Neural cell (in vitro differentiated cells): ENCODE results near the gene MTR.

Experiments used
- EP300 ChIP-seq: fragments of 450-650 bp; conservative IDR thresholded peaks from 2 replicates; pipeline ENCODE4 v1.6.1; 2014; ENCODE audit warnings: antibody characterized with exemption, mild to moderate bottlenecking, moderate library complexity; ENCODE audit not compliant: poor library complexity, severe bottlenecking
- EZH2 ChIP-seq: fragments of 200-600, 300-800 bp; shearing (Covaris generic), sonication (generic); IDR thresholded peaks from 2 replicates; pipeline ENCODE4 v1.6.1; 2014; ENCODE audit warnings: antibody characterized with exemption, low read length, borderline replicate concordance, mild to moderate bottlenecking; ENCODE audit not compliant: insufficient read depth, poor library complexity, severe bottlenecking
- MXI1 ChIP-seq: fragments of 450-650 bp; conservative IDR thresholded peaks from 2 replicates; pipeline ENCODE4 v1.6.1; 2014; ENCODE audit warnings: antibody characterized with exemption, mild to moderate bottlenecking; ENCODE audit not compliant: poor library complexity, severe bottlenecking
- POLR2AphosphoS5 ChIP-seq: IDR thresholded peaks from 2 replicates; pipeline ENCODE4 v1.6.1; 2012
- RAD21 ChIP-seq: fragments of 450-650 bp; conservative IDR thresholded peaks from 2 replicates; pipeline ENCODE4 v1.6.1; 2014; ENCODE audit warnings: antibody characterized with exemption, mild to moderate bottlenecking, moderate library complexity
- SMC3 ChIP-seq: fragments of 450-650 bp; conservative IDR thresholded peaks from 2 replicates; pipeline ENCODE4 v1.6.1; 2014; ENCODE audit warnings: antibody characterized with exemption, mild to moderate bottlenecking, moderate library complexity; ENCODE audit not compliant: poor library complexity
- TAF1 ChIP-seq: IDR thresholded peaks from 2 replicates; pipeline ENCODE4 v1.6.1; 2012; ENCODE audit warnings: low read depth
- TF ChIP-seq, protein P1 (sequence below): fragments of 450-650 bp; IDR thresholded peaks from 2 replicates; pipeline ENCODE4 v1.5.1; 2014; ENCODE audit warnings: antibody characterized with exemption, mild to moderate bottlenecking, moderate library complexity; ENCODE audit not compliant: poor library complexity, severe bottlenecking
- TF ChIP-seq, protein P2 (sequence below): IDR thresholded peaks from 2 replicates; pipeline ENCODE4 v1.6.1; 2012; ENCODE audit warnings: borderline replicate concordance

DNA sequence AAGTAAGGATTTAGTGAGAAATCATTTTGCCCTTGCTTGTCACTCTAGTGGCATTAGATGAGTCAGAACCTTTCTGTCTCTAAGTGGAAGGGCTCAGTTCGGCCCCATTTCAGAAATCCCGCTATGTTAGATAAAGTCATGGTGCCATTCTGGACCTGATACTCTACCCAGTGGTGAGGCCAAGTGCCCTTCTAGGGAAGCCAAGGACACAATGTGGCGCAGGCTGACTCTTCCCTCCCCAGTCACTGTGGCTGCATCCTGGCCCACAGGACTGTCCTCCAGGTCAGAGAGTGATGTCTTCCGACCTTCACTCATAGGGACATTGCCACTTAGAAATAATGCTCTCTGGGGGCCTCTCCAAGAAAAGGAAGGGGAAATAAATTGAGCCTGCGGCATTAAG, 48.3 kb upstream of the MTR start:
- no peak for TF ChIP-seq POLR2AphosphoS5
- TF ChIP-seq, protein P1, sequence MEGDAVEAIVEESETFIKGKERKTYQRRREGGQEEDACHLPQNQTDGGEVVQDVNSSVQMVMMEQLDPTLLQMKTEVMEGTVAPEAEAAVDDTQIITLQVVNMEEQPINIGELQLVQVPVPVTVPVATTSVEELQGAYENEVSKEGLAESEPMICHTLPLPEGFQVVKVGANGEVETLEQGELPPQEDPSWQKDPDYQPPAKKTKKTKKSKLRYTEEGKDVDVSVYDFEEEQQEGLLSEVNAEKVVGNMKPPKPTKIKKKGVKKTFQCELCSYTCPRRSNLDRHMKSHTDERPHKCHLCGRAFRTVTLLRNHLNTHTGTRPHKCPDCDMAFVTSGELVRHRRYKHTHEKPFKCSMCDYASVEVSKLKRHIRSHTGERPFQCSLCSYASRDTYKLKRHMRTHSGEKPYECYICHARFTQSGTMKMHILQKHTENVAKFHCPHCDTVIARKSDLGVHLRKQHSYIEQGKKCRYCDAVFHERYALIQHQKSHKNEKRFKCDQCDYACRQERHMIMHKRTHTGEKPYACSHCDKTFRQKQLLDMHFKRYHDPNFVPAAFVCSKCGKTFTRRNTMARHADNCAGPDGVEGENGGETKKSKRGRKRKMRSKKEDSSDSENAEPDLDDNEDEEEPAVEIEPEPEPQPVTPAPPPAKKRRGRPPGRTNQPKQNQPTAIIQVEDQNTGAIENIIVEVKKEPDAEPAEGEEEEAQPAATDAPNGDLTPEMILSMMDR = no peak
- TF ChIP-seq, protein P2, sequence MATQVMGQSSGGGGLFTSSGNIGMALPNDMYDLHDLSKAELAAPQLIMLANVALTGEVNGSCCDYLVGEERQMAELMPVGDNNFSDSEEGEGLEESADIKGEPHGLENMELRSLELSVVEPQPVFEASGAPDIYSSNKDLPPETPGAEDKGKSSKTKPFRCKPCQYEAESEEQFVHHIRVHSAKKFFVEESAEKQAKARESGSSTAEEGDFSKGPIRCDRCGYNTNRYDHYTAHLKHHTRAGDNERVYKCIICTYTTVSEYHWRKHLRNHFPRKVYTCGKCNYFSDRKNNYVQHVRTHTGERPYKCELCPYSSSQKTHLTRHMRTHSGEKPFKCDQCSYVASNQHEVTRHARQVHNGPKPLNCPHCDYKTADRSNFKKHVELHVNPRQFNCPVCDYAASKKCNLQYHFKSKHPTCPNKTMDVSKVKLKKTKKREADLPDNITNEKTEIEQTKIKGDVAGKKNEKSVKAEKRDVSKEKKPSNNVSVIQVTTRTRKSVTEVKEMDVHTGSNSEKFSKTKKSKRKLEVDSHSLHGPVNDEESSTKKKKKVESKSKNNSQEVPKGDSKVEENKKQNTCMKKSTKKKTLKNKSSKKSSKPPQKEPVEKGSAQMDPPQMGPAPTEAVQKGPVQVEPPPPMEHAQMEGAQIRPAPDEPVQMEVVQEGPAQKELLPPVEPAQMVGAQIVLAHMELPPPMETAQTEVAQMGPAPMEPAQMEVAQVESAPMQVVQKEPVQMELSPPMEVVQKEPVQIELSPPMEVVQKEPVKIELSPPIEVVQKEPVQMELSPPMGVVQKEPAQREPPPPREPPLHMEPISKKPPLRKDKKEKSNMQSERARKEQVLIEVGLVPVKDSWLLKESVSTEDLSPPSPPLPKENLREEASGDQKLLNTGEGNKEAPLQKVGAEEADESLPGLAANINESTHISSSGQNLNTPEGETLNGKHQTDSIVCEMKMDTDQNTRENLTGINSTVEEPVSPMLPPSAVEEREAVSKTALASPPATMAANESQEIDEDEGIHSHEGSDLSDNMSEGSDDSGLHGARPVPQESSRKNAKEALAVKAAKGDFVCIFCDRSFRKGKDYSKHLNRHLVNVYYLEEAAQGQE = no peak
- no peak for TF ChIP-seq RAD21
- no peak for TF ChIP-seq MXI1
- TF ChIP-seq SMC3 = no peak
- no peak for TF ChIP-seq EZH2
- no peak for TF ChIP-seq TAF1
- no peak for TF ChIP-seq EP300
